SK-N-SH treated with all-trans-retinoic acid at 6 μM for 48 hours (cell line): ENCODE measurements around the gene MX2.

ENCODE experiments used
- ATAC-seq: fragments of 200-7000 bp; cut with Tn5 transposase; 3 replicates; pipeline ENCODE4 v1.9.1; 2020; ENCODE audit warnings: mild to moderate bottlenecking, moderate library complexity
- ARNTL ChIP-seq: fragments of 450-650 bp; formaldehyde crosslinking; IDR thresholded peaks from 2 replicates; pipeline ENCODE4 v1.5.0; 2020; ENCODE audit warnings: low read depth, mild to moderate bottlenecking, moderate library complexity, borderline replicate concordance
- BACH2 ChIP-seq: fragments of 250-450 bp; sonication (Bioruptor Pico); IDR thresholded peaks from 2 replicates; pipeline ENCODE4 v1.9.0; 2021; ENCODE audit warnings: mild to moderate bottlenecking, borderline replicate concordance
- CREB5 ChIP-seq: fragments of 250-450 bp; sonication (Bioruptor Pico); IDR thresholded peaks from 2 replicates; pipeline ENCODE4 v1.5.1; 2020; ENCODE audit warnings: low read depth, mild to moderate bottlenecking, moderate library complexity
- CSDC2 ChIP-seq: fragments of 250-450 bp; sonication (Bioruptor Pico); IDR thresholded peaks from 2 replicates; pipeline ENCODE4 v1.5.0; 2020; ENCODE audit warnings: mild to moderate bottlenecking, moderate library complexity
- CSRNP3 ChIP-seq: fragments of 250-450 bp; sonication (Bioruptor Pico); IDR thresholded peaks from 2 replicates; pipeline ENCODE4 v1.5.1; 2021; ENCODE audit warnings: mild to moderate bottlenecking, moderate library complexity
- ESRRG ChIP-seq: fragments of 250-450 bp; sonication (Bioruptor Pico); IDR thresholded peaks from 2 replicates; pipeline ENCODE4 v1.6.1; 2021; ENCODE audit warnings: mild to moderate bottlenecking
- GLIS3 ChIP-seq: fragments of 250-450 bp; sonication (Bioruptor Pico); IDR thresholded peaks from 2 replicates; pipeline ENCODE4 v1.5.0; 2020; ENCODE audit warnings: mild to moderate bottlenecking, moderate library complexity
- ISL1 ChIP-seq: fragments of 250-450 bp; sonication (Bioruptor Pico); IDR thresholded peaks from 2 replicates; pipeline ENCODE4 v2.1.2; 2022; ENCODE audit warnings: mild to moderate bottlenecking, moderate library complexity
- OSR1 ChIP-seq: fragments of 250-450 bp; sonication (Bioruptor Pico); IDR thresholded peaks from 2 replicates; pipeline ENCODE4 v1.8.0; 2022; ENCODE audit warnings: moderate library complexity, mild to moderate bottlenecking, inconsistent platforms
- PATZ1 ChIP-seq: fragments of 250-450 bp; sonication (Bioruptor Pico); IDR thresholded peaks from 2 replicates; pipeline ENCODE4 v1.8.0; 2020; ENCODE audit warnings: mild to moderate bottlenecking, moderate library complexity, borderline replicate concordance
- POU6F1 ChIP-seq: fragments of 250-450 bp; sonication (Bioruptor Pico); IDR thresholded peaks from 2 replicates; pipeline ENCODE4 v1.8.0; 2021; ENCODE audit warnings: low read depth, mild to moderate bottlenecking, moderate library complexity, borderline replicate concordance
- PPARA ChIP-seq: fragments of 250-450 bp; sonication (Bioruptor Pico); IDR thresholded peaks from 2 replicates; pipeline ENCODE4 v1.5.0; 2020; ENCODE audit warnings: mild to moderate bottlenecking, borderline replicate concordance
- RARB ChIP-seq: fragments of 250-450 bp; sonication (Bioruptor Pico); IDR thresholded peaks from 2 replicates; pipeline ENCODE4 v1.8.0; 2021; ENCODE audit warnings: mild to moderate bottlenecking, moderate library complexity
- SNAI2 ChIP-seq: fragments of 250-450 bp; sonication (Bioruptor Pico); IDR thresholded peaks from 2 replicates; pipeline ENCODE4 v1.5.0; 2020; ENCODE audit warnings: mild to moderate bottlenecking, moderate library complexity
- TCF4 ChIP-seq: fragments of 250-450 bp; sonication (Bioruptor Pico); IDR thresholded peaks from 2 replicates; pipeline ENCODE4 v1.8.0; 2021; ENCODE audit warnings: mild to moderate bottlenecking, moderate library complexity, borderline replicate concordance
- ZC3H10 ChIP-seq: fragments of 250-450 bp; sonication (Bioruptor Pico); IDR thresholded peaks from 2 replicates; pipeline ENCODE4 v1.5.1; 2021; ENCODE audit warnings: mild to moderate bottlenecking, moderate library complexity
- ZFP30 ChIP-seq: fragments of 450-650 bp; formaldehyde crosslinking; IDR thresholded peaks from 2 replicates; pipeline ENCODE4 v1.5.0; 2022; ENCODE audit warnings: mild to moderate bottlenecking, moderate library complexity
- ZNF565 ChIP-seq: fragments of 450-650 bp; formaldehyde crosslinking; conservative IDR thresholded peaks from 2 replicates; pipeline ENCODE4 v1.5.0; 2020; ENCODE audit warnings: low read depth, mild to moderate bottlenecking, moderate library complexity
- ZNF70 ChIP-seq: fragments of 450-650 bp; formaldehyde crosslinking; IDR thresholded peaks from 2 replicates; pipeline ENCODE4 v1.5.0; 2020; ENCODE audit warnings: mild to moderate bottlenecking, moderate library complexity
- ZNF8 ChIP-seq: fragments of 450-650 bp; formaldehyde crosslinking; IDR thresholded peaks from 2 replicates; pipeline ENCODE4 v1.5.0; 2020; ENCODE audit warnings: mild to moderate bottlenecking, moderate library complexity

Gene MX2

GRCh38 chr21:41365377-41366107 is 3.7 kb downstream of the MX2 start:
- no peak for ATAC-seq
- TF ChIP-seq ZFP30 (CRISPR knock-in tag): no peak
- TF ChIP-seq TCF4 (CRISPR knock-in tag): no peak
- no peak for TF ChIP-seq ISL1
- no peak for TF ChIP-seq GLIS3 (CRISPR knock-in tag)
- TF ChIP-seq ESRRG (CRISPR knock-in tag): no peak

- TF ChIP-seq SNAI2 (no peak), PATZ1 (CRISPR knock-in tag) (no peak), ISL1 (no peak), BACH2 (no peak), ZNF565 (CRISPR knock-in tag) (no peak), RARB (CRISPR knock-in tag) (no peak), CREB5 (no peak), ZNF70 (CRISPR knock-in tag) (no peak), TCF4 (CRISPR knock-in tag) (no peak), PPARA (CRISPR knock-in tag) (no peak)
- ATAC-seq: no peak; the same call in 2 of the 3 replicates
Measured at GRCh38 chr21:41366522-41367151, 4.8 kb downstream of the MX2 start.

GRCh38 chr21:41367301-41367944 is 5.6 kb downstream of the MX2 start:
- no peak for TF ChIP-seq CSDC2 (CRISPR knock-in tag)
- TF ChIP-seq RARB (CRISPR knock-in tag): no peak
- no peak for TF ChIP-seq ISL1
- no peak for TF ChIP-seq ZNF8 (CRISPR knock-in tag)
- TF ChIP-seq OSR1: no peak
- no peak for TF ChIP-seq SNAI2
- TF ChIP-seq ZC3H10 (CRISPR knock-in tag): no peak
- no peak for TF ChIP-seq ARNTL (CRISPR knock-in tag)
- no peak for TF ChIP-seq GLIS3 (CRISPR knock-in tag)
- no peak for TF ChIP-seq ESRRG (CRISPR knock-in tag)
- TF ChIP-seq CSRNP3: no peak
- TF ChIP-seq PPARA (CRISPR knock-in tag): no peak
- TF ChIP-seq POU6F1 (CRISPR knock-in tag): no peak
- ATAC-seq: no peak

GRCh38 chr21:41367945-41368734 is 6.3 kb downstream of the MX2 start:
- TF ChIP-seq ISL1: no peak
- TF ChIP-seq ZNF70 (CRISPR knock-in tag): no peak
- ATAC-seq: no peak
